SK-N-MC (cell line): ENCODE measurements around the gene PPP1R12C.
"Not testable (repeated sequence)": the region's sequence is repeated elsewhere in the genome, so short reads cannot be mapped to it uniquely, and the experiment has no call there.

Experiments
- DNase-seq: peaks from one replicate; pipeline ENCODE4 v3.0.0-alpha.2; 2011; ENCODE audit warnings: low read depth, low spot score
- H3K27ac ChIP-seq: fragments of 200-600 bp; sonication (generic); 2 replicates; pipeline ENCODE4 v1.5.1; 2016; ENCODE audit warnings: mixed run types
- H3K36me3 ChIP-seq: fragments of 200-600 bp; sonication (generic); 2 replicates; pipeline ENCODE4 v1.6.1; 2017; ENCODE audit warnings: antibody characterized with exemption, low read length, mixed read lengths; ENCODE audit not compliant: insufficient read depth
- H3K4me3 ChIP-seq: fragments of 200-600 bp; sonication (generic); 2 replicates; pipeline ENCODE4 v1.5.1; 2016
- H3K9ac ChIP-seq: fragments of 200-600 bp; sonication (generic); 2 replicates; pipeline ENCODE4 v1.8.0; 2017; ENCODE audit warnings: mixed run types, mixed read lengths; ENCODE audit not compliant: insufficient read length
- H3K9me3 ChIP-seq: fragments of 200-600 bp; sonication (generic); 2 replicates; pipeline ENCODE4 v1.6.1; 2017; ENCODE audit warnings: low read depth, mild to moderate bottlenecking, antibody characterized with exemption, low read length, moderate library complexity, mixed read lengths
- EZH2 ChIP-seq: fragments of 200-600 bp; sonication (generic); IDR thresholded peaks from one replicate; pipeline ENCODE4 v1.6.1; 2017; ENCODE audit warnings: antibody characterized with exemption
- FOXP2 ChIP-seq: optimal IDR thresholded peaks from 2 replicates; pipeline ENCODE3; 2011; ENCODE audit warnings: mild to moderate bottlenecking, moderate library complexity; ENCODE audit not compliant: insufficient read depth; ENCODE audit errors: extremely low read length, control extremely low read depth
- POLR2AphosphoS5 ChIP-seq: IDR thresholded peaks from 2 replicates; pipeline ENCODE4 v1.6.1; 2012; ENCODE audit warnings: mild to moderate bottlenecking, low read depth, low read length, borderline replicate concordance

PPP1R12C gene

GRCh38 chr19:55158848-55159749 lies 41.7 kb upstream of the PPP1R12C start:
- no peak for TF ChIP-seq FOXP2
- no peak for TF ChIP-seq EZH2
- TF ChIP-seq POLR2AphosphoS5 = no peak
- H3K9ac ChIP-seq = no peak overlapping the region
- peak overlapping the region; percentile 19; the same call in 1 of the 2 replicates for H3K27ac ChIP-seq
- DNase-seq = no peak
- H3K9me3 ChIP-seq = no peaks in the 10 kb centered on the region
- no peak overlapping the region for H3K4me3 ChIP-seq
- no peaks in the 10 kb centered on the region for H3K36me3 ChIP-seq

GRCh38 chr19:55158423-55158822 lies 41.0 kb upstream of the PPP1R12C start:
- no peaks in the 10 kb centered on the region for H3K9me3 ChIP-seq
- no peak for DNase-seq
- H3K27ac ChIP-seq = peak overlapping the region; percentile 19; the same call in 1 of the 2 replicates
- H3K9ac ChIP-seq = no peak overlapping the region
- no peak overlapping the region for H3K4me3 ChIP-seq
- no peak for TF ChIP-seq EZH2
- no peak for TF ChIP-seq FOXP2
- TF ChIP-seq POLR2AphosphoS5 = no peak
- H3K36me3 ChIP-seq = no peaks in the 10 kb centered on the region; the same call in 1 of the 2 replicates

GRCh38 chr19:55157064-55157908 lies 39.8 kb upstream of the PPP1R12C start, which contains the start of gene TNNI3:
TSS of gene TNNI3 (minus strand) at chr19:55157732. CDS start at chr19:55157589, 143 bp downstream.
- H3K9ac ChIP-seq = no peak within 1 kb of the TSS
- DNase-seq = no peak
- H3K9me3 ChIP-seq = no peaks in the 10 kb centered on the region; the same call in 1 of the 2 replicates
- peak within 1 kb of the TSS; percentile 31 for H3K27ac ChIP-seq
- peaks cover 5% of the 10 kb centered on the region; the same call in 1 of the 2 replicates for H3K36me3 ChIP-seq
- no peak for TF ChIP-seq POLR2AphosphoS5
- no peak for TF ChIP-seq EZH2
- no peak for TF ChIP-seq FOXP2
- peak within 1 kb of the TSS; percentile 86 for H3K4me3 ChIP-seq

GRCh38 chr19:55156202-55157063 lies 39.0 kb upstream of the PPP1R12C start:
- Histone ChIP-seq H3K9ac (peak overlapping the region; percentile 66), H3K4me3 (peak overlapping the region; percentile 86), H3K9me3 (no peaks in the 10 kb centered on the region; the same call in 1 of the 2 replicates), H3K27ac (no peak overlapping the region), H3K36me3 (peaks cover 9% of the 10 kb centered on the region)
- DNase-seq = peak; percentile 85
- peak; percentile 58 for TF ChIP-seq POLR2AphosphoS5
- no peak for TF ChIP-seq FOXP2

GRCh38 chr19:55155784-55156183 lies 38.3 kb upstream of the PPP1R12C start:
- Histone ChIP-seq H3K4me3 (peak overlapping the region; percentile 86), H3K9ac (peak overlapping the region; percentile 66), H3K36me3 (peaks cover 11% of the 10 kb centered on the region)
- not testable (repeated sequence) for H3K9me3 ChIP-seq, DNase-seq, H3K27ac ChIP-seq

- TF ChIP-seq EZH2 (no peak), POLR2AphosphoS5 (no peak), FOXP2 (no peak)
- no peak overlapping the region for H3K27ac ChIP-seq
- H3K9ac ChIP-seq = no peak overlapping the region
- peaks cover 11% of the 10 kb centered on the region for H3K36me3 ChIP-seq
- DNase-seq = no peak
- H3K9me3 ChIP-seq = no peaks in the 10 kb centered on the region; the same call in 1 of the 2 replicates
- no peak overlapping the region for H3K4me3 ChIP-seq
These were observed 36.3 kb upstream of the PPP1R12C start for GRCh38 chr19:55153652-55154264.

GRCh38 chr19:55152017-55152416 lies 34.6 kb upstream of the PPP1R12C start:
- no peaks in the 10 kb centered on the region; the same call in 1 of the 2 replicates for H3K9me3 ChIP-seq
- H3K36me3 ChIP-seq = peaks cover 11% of the 10 kb centered on the region
- peak; percentile 94 for DNase-seq
- H3K27ac ChIP-seq = peak overlapping the region; percentile 98
- no peak for TF ChIP-seq POLR2AphosphoS5
- TF ChIP-seq EZH2 = no peak
- no peak for TF ChIP-seq FOXP2
- H3K4me3 ChIP-seq = peak overlapping the region; percentile 49; the same call in 1 of the 2 replicates
- no peak overlapping the region for H3K9ac ChIP-seq
